Tracheal epithelial cell (primary cell): ENCODE data around the gene PTF1A. TPM values are rescaled to one million over a fixed set of nuclear protein-coding genes. Genes with fewer than 3 reads are reported as not detected.

Experiments used
- total RNA-seq: library from RNA; depleted of rRNA; stranded (reverse); fragments of >200 nt; gene quantifications from 2 replicates; pipeline ENCODE4 v1.2.1, GENCODE V29; 2014

PTF1A gene, protein sequence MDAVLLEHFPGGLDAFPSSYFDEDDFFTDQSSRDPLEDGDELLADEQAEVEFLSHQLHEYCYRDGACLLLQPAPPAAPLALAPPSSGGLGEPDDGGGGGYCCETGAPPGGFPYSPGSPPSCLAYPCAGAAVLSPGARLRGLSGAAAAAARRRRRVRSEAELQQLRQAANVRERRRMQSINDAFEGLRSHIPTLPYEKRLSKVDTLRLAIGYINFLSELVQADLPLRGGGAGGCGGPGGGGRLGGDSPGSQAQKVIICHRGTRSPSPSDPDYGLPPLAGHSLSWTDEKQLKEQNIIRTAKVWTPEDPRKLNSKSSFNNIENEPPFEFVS
- total RNA-seq: not detected in 2 replicates

DNA sequence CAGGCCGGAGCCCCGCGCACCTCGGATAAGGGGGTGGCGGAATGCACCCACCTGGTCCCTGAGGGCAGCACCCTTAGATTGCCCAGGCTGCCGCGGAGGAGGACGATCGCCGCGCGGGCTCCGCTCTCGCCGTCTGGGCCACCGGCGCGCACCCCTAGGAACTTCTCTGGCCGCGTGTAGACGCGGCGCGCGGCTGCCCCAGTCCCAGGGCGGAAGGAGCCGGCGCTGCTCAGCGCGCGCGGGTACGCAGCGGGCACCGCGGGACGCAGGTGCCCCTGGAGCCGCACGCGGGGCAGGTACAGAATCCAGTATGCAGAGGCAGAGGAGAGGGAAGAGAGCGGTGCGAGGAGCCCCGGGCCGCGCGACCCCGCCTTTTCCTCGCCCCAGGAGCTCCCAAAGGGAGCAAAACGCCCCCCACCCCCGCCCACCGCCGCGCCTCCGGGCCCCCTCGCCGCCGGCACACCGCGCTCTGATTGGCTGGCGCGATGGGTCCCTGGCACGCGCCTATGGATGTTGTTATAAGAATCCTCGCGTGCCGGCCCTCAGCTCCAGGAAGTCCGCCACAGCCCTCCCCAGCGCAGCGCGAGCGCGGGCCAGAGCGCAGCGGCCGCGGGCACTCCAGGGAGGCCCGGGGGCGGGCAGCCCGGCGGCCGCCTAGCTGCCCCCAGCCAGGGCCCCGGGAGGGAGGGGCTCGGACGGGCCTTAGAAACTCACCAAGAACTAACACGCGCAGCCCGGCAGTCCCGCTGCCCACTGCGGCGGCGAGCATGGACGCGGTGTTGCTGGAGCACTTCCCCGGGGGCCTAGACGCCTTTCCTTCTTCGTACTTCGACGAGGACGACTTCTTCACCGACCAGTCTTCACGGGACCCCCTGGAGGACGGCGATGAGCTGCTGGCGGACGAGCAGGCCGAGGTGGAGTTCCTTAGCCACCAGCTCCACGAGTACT lies at the start of gene PTF1A:
PTF1A (plus strand) TSS at position 549 of the 948 bp plus-strand sequence; CDS start at position 768, 219 bp downstream.

Other genes starting within 250 kb of the PTF1A start
- 5.5 and 8.7 TPM in 2 replicates for gene MSRB2, start 96.7 kb upstream of the PTF1A start, total RNA-seq
- gene C10orf67, start 152.5 kb downstream of the PTF1A start, total RNA-seq: not detected in 2 replicates
- 9.9 and 15.3 TPM in 2 replicates for gene OTUD1, start 246.8 kb downstream of the PTF1A start, total RNA-seq